ENCODE data around the gene SLC39A6.
"Not testable (repeated sequence)": the region's sequence is repeated elsewhere in the genome, so short reads cannot be mapped to it uniquely, and the experiment has no call there.

SLC39A6 gene

GRCh38 chr18:36095936-36096519, 33.1 kb downstream of the SLC39A6 start:
- DNase-seq = peak; percentile 64

DNA sequence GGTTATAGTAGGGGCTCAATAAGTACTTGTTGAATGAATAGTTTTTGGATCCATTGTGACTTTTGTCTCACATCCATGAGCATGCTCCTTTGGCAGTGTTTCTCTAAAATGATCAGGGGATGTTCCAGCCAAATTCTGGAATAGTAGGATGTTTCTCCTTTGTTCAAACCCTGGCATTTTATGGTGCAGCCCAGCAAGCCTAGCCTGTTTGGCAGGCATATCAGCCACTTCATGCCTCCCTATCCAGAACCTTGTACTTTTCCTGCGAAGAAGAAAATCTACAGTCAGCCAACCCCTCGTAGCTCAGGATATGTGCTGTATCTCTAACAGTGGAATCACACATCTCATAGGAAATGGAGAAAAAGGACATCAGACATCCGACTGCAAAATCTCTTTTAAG, 34.7 kb downstream of the SLC39A6 start:
- DNase-seq = no peak

DNA sequence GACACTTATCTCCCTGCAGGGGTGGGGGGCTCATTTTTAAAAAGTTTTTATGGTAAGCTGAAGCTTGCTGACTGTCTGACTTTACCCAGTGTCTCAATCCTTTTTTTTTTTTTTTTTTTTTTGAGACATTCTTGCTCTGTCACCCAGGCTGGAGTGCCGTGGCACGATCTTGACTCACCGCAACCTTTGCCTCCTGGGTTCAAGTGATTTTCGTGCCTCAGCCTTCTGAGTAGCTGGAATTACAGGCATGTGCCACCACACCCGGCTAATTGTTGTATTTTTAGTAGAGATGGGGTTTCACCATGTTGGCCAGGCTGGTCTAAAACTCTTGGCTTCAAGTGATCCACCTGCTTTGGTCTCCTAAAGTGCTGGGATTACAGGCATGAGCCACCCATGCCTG, 37.0 kb downstream of the SLC39A6 start:
- DNase-seq = not testable (repeated sequence)

DNA sequence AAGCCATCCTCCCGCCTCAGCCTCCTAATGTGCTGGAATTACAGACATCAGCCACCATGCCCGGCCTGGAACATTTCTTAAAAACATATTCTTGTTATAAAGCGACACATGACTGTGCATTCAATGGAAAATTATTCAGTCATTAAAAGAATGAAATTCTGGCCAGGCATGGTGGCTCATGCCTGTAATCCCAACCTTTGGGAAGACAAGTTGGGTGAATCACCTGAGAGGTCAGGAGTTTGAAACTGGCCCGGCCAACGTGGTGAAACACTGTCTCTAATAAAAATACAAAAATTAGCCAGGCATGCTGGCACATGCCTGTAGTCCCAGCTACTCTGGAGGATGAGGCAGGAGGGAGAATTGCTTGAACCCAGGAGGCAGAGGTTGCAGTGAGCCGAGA, 40.1 kb downstream of the SLC39A6 start:
- no peak for DNase-seq

DNA sequence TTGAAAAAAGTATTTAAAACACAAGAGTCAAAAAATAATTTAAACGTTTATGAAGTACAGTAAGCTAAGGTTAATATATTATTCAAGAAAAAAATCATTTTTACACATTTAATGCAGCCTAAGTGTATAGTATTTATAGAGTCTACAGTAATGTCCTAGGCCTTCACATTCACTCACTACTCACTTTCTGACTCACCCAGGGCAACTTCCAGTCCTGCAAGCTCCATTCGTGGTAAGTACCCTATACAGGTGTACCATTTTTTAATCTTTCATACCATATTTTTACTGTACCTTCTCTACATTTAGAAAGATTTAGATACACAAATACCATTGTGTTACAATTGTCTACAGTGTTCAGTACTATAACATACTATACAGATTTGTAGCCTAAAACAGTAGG, 40.9 kb downstream of the SLC39A6 start:
- no peak for DNase-seq

GRCh38 chr18:36086186-36086585, 43.0 kb downstream of the SLC39A6 start:
- DNase-seq = no peak

GRCh38 chr18:36085195-36085594, 43.9 kb downstream of the SLC39A6 start:
- DNase-seq = no peak

DNA sequence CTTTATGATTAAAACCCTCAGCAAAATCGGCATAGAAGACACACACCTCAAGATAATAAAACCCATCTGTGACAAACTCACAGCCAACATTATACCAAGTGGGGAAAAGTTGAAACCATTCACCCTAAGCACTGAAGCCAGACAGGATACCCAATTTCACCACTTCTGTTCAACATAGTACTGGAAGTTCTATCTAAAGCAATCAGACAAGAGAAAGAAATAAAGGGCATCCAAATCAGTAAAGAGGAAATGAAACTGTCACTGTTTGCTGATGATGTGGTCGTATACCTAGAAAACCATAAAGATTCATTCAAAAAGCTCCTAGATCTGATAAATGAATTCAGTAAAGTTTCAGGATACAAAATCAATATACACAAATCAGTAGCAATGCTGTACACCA, 45.4 kb downstream of the SLC39A6 start:
- DNase-seq = no peak

DNA sequence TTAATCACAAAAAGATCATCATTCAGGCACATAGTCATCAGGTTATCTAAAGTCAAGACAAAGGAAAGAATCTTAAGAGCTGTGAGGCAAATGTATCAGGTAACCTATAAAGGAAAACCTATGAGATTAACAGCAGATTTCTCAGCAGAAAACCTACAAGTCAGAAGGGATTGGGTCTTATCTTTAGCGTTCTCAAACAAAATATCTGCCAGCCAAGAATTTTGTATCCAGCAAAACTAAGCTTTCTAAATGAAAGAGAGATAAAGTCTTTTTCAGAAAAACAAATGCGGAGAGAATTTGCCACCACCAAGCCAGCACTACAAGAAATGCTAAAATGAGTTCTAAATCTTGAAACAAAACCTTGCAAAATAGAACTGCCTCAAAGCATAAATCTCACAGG, 48.0 kb downstream of the SLC39A6 start:
- not testable (repeated sequence) for DNase-seq

DNA sequence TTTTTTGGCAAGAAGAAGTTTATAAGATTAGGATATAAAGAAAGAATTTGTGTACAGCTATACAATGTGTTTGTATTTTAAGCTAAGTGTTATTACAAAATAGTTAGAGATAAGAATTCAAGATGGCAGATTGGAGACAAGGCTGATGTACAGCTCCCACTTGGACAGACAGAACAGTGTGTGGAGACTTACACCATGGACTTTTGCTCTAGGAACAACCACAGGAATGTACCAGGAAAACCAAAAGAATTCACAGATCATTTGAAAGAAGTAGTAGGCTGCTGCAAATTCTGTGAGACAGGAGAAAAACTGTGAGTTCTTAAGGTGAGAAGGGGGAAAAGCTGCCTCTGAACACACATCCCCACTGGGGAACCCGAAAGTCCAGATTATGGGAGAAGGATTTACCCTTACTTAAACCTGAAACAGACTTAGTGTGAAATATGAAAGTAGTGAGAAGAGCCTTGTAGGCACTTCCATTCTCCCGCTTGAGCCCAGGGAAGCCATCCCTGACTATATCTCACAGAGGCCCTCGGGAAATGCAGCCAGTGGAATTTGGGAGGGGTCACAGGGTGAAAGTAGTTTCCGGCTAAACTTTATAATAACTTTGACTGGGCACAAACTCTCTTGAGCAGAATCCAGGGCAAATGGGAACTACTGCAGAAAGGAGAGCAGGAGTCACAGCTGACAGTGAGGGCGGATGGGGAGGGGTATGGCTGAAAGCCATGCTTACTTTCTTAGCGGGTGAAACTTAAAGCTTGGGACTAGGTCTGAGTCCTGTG, 50.2 kb downstream of the SLC39A6 start:
- DNase-seq = peak; percentile 63

DNA sequence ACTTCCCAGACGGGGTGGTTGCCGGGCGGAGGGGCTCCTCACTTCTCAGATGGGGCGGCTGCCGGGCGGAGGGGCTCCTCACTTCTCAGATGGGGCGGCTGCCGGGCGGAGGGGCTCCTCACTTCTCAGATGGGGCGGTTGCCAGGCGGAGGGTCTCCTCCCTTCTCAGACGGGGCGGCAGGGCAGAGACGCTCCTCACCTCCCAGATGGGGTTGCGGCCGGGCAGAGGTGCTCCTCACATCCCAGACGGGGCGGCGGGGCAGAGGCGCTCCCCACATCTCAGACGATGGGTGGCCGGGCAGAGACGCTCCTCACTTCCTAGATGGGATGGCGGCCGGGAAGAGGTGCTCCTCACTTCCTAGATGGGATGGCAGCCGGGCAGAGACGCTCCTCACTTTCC, 51.4 kb downstream of the SLC39A6 start:
- not testable (repeated sequence) for DNase-seq

DNA sequence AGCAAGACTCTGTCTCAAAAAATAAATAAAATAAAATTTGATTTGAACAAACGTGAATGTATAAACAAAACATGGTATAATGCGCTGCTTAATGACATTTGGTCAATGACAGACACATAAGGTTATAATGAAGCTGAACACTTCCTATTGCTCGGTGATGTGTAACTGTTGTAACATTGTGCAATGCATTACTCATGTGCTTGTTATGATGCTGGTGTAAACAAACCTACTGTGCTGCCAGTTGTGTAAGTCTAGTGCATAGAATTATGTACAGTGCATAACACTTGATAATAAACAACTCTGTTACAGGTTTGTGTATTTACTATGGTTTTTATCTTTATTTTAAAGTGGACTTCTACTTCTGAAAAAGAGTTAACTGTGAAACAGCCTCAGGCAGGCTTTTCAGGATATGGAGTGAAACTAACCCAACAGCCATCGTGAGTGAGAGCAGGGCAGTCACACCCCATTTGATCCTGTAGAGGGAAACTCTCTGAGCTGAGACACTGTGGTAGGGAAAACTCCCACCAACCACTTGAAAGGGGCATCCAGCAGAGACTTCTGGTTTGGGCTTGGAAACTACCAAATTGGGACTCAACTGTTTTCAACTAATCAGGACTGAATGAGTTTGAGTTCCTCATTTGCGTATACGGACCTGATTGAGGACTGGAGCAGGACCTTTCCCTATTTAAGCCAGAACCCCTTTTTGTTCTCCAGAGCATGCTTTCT, 53.1 kb downstream of the SLC39A6 start:
- DNase-seq = peak; percentile 73

- DNase-seq = no peak
Measured at GRCh38 chr18:36074435-36074834, 54.7 kb downstream of the SLC39A6 start.

- DNase-seq = no peak
Measured at GRCh38 chr18:36073676-36074075, 55.5 kb downstream of the SLC39A6 start.

GRCh38 chr18:36072406-36072805, 56.7 kb downstream of the SLC39A6 start:
- DNase-seq = not testable (repeated sequence)

DNA sequence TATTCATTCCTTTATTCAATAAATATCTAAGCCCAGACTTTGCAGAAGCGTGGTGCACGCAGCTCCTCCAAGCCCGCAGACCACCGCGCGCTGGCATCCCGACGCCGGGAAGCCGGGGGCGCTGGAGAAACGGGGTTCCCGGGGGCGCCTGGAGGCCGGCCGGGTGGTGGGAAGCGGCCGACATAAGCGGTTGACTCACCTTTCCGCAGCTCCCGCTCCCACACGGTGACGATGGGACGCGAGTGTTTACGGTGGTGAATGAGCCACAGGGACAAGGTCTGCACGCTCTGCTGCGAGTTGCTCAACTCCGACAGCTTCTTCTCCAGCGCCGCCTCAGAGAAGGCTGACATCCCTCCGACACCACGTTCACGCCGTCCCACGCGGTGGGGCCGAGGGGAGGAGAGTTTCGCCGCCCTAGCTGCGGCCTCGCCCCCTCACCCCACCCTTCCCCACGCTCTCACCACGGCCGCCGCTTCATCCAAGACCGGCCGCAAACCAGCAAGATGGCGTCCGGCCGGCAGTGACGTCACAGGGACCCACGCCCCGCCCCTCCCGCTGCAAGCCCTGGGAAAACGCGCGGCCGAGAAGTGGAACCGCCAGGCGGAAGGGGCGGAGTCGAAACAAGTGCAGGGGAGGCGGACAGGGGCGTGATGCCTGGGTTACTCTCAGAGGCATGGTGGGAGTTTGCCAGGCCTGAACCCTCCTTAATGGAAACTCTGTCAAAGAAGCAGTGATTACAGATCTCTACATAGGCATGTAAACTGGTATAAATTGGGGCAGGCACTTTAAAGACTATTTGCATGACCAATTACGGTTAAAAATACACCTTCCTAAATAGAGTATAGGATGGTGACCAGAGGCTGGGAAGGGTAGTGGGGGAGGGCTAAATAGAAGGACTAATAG, 61.8 kb downstream of the SLC39A6 start, which contains the start of gene RPRD1A:
TSS of gene RPRD1A (minus strand) at position 505 of the 903 bp plus-strand sequence. CDS start at position 350, 155 bp downstream.
- peak; percentile 90 for DNase-seq

DNA sequence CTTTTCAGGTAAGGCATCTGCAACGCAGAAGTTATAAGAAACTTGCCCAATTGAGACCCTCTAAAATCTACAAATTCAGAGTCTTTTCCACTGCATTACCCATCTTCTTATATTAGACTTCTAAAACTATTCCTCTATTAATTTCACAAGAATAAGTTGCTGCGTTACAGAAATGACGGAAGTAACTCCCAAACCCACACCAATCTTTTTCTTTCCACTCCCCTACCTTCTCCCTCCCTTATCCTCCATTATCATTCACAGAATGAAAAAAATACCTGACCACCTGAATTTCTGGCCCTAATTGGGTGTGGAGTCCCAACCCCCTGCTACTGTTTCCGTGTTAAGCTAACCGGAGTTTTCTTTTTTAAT, 62.5 kb downstream of the SLC39A6 start:
- no peak for DNase-seq

GRCh38 chr18:36066001-36066400, 63.1 kb downstream of the SLC39A6 start:
- peak; percentile 60 for DNase-seq

DNA sequence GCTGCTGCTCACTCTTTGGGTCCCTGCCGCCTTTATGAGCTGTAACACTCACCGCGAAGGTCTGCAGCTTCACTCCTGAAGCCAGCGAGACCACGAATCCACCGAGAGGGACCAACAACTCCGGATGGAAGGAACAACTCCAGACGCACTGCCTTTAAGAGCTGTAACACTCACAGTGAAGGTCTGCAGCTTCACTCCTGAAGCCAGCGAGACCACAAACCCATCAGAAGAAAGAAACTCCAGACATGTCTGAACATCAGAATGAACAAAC, 64.4 kb downstream of the SLC39A6 start:
- not testable (repeated sequence) for DNase-seq

DNA sequence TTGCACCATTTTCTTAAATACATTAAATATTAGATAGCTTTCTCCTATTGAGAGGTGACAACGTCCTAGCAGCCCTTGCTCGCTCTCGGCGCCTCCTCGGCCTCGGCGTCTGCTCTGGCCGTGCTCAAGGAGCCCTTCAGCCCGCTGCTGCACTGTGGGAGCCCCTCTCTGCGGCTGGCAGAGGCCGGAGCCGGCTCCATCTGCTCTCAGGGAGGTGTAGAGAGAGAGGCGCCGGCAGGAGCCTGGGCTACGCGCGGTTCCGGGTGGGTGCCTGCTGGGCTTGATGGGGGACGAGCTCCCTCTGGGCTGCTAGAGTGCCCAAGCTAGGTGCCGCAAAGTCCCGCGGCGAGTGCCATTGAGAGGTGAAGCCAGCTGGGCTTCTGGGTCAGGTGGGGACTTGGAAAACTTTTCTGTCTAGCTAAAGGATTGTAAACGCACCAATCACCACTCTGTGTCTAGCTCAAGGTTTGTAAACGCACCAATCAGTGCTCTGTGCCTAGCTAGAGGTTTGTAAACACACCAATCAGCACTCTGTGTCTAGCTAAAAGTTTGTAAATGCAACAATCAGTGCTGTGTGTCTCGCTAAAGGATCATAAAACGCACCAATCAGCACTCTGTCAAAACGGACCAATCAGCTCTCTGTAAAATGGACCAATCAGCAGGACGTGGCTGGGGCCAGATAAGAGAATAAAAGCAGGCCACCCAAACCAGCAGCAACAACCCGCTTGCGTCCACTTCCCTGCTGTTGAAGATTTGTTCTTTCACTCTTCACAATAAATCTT, 64.9 kb downstream of the SLC39A6 start:
- no peak for DNase-seq

DNA sequence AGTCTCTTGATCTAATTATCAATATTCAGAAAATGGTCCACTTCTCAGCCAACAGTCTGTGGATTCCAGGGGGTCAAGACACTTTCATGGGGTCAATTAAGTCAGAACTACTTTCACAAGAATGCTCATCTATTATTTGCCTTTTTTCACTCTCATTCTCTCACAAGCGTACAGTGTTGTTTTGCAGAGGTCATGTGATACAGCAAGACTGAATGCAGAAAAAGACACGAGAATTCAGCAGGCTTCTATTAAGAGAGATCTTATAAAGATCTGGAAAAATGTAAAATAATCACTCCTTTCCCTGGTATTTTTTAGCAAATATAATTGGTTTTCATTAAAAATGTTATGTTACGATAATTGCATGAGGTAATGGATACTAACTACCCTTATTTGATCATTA, 70.5 kb downstream of the SLC39A6 start:
- no peak for DNase-seq
